Measurements from ENCODE around the gene SUCLA2. TPM values are rescaled to one million over a fixed set of nuclear protein-coding genes. Genes with fewer than 3 reads are reported as not detected.

SUCLA2 gene
- total and polyA plus RNA-seq, 2 donors (not counting 3 experiments of a cell fraction or from before 2014, with no cell fraction given) = 13.6 to 37.0 TPM

DNA sequence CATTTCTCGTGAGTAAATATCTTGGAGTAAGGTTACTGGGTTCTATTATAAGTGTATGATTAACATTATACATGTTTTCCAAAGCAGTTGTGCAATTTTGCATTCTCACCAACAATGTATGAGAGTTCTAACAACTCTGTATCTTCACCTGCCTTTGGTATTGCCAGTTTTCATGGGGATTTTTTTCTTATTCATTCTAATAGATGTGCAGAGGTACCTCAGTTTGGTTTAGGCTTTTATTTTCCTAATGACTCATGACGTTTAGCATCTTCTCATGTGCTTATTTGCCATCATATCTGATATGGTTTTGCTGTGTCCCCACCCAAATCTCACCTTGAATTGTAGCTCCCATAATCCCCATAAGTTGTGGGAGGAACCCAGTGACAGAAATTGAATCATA lies 28.8 kb upstream of the SUCLA2 start:
- H3K9me1 ChIP-seq (replicated peaks; ENCODE audit: control insufficient read depth, extremely low read depth, insufficient read depth, low read length) = no peaks in the 10 kb centered on the region
- dilution Hi-C loops (cut with MboI; ENCODE audit: extremely low pct_ligation_motif_present, low sequenced_read_pairs) = no loop called here
- no peaks in the 10 kb centered on the region for H3K27me3 ChIP-seq (ENCODE audit: control insufficient read depth in 2 of 2, insufficient read depth in 2 of 2, low read length in 2 of 2)
- DNase-seq (ENCODE audit: low read depth, low spot score) (no peak), FAIRE-seq (no peak)
- no peak overlapping the region for H3K4me2 ChIP-seq (ENCODE audit: insufficient read depth, low read length)
- ChIA-PET CTCF (no interaction called here), POLR2A (no interaction called here)
- intact Hi-C loops (cut with micrococcal nuclease) = no loop called here
- H3K9ac ChIP-seq (replicated peaks; ENCODE audit: extremely low read depth, insufficient read depth, low read length) = no peak overlapping the region
- no peak overlapping the region for H2AFZ ChIP-seq (ENCODE audit: low read depth, low read length)
- no peaks in the 10 kb centered on the region for H3K79me2 ChIP-seq (ENCODE audit: control insufficient read depth, insufficient read depth, low read length)
- H3K27ac ChIP-seq (ENCODE audit: insufficient read depth, low read depth, low read length) = no peak overlapping the region
- no TSS peak for BruUV-seq (replicated peaks)
- H3K4me1 ChIP-seq (ENCODE audit: control insufficient read depth, extremely low read depth, insufficient read depth, low read length) = no peaks in the 10 kb centered on the region
- no peak overlapping the region for H3K4me3 ChIP-seq (replicated peaks in 1 of 3; ENCODE audit: insufficient read depth in 1 of 3, low read depth in 1 of 3, low read length in 3 of 3)
- H3K9me3 ChIP-seq (replicated peaks; ENCODE audit: control insufficient read depth, insufficient read depth, low read length) = peaks cover 3% of the 10 kb centered on the region
- H4K20me1 ChIP-seq (replicated peaks; ENCODE audit: control insufficient read depth, extremely low read depth, insufficient read depth, low read length) = no peaks in the 10 kb centered on the region
- no peak for TF ChIP-seq EZH2 (IDR thresholded peaks at IDR 0.05; ENCODE audit: borderline replicate concordance, low read depth, low read length, severe bottlenecking)
- no peak for TF ChIP-seq MAX (IDR thresholded peaks at IDR 0.05; ENCODE audit: insufficient read depth, insufficient read length)
- TF ChIP-seq GATA2 (IDR thresholded peaks at IDR 0.05; ENCODE audit: insufficient read depth, insufficient read length, low read depth, low read length) = no peak
- no peak for TF ChIP-seq CTCF (IDR thresholded peaks at IDR 0.05; ENCODE audit: extremely low read depth in 1 of 2, insufficient read depth in 1 of 2, low read depth in 1 of 2, low read length in 2 of 2)
- H3K36me3 ChIP-seq (ENCODE audit: control insufficient read depth in 2 of 2, extremely low read depth in 1 of 2, insufficient read depth in 2 of 2, low read length in 2 of 2) = no peaks in the 10 kb centered on the region

DNA sequence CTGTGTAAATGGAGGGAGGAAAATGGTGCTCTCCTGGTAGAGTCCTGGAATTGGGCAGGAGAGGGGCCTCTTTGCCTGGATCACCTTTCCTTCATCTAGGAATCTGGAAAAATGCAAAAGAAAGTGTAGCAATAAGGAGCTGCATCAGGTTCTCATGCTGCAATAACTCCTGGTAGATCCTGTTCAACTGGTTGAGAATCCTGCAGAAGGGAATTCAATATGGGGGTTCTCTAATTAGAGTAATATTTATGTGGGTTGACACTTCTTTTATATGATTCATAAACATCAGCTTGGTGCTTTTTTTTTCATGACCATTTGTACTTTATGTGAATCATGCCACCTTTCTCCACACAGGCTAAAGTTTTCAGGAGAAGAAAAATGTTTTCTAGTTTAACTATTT lies 27.0 kb upstream of the SUCLA2 start:
- H3K9me1 ChIP-seq (replicated peaks; ENCODE audit: control insufficient read depth, extremely low read depth, insufficient read depth, low read length) = no peaks in the 10 kb centered on the region
- H3K36me3 ChIP-seq (ENCODE audit: control insufficient read depth in 2 of 2, extremely low read depth in 1 of 2, insufficient read depth in 2 of 2, low read length in 2 of 2) = no peaks in the 10 kb centered on the region
- no peak for DNase-seq (ENCODE audit: low read depth, low spot score)
- no peak overlapping the region for H3K9ac ChIP-seq (replicated peaks; ENCODE audit: extremely low read depth, insufficient read depth, low read length)
- POLR2A ChIA-PET = no interaction called here
- intact Hi-C loops (cut with micrococcal nuclease) = no loop called here
- no peak for TF ChIP-seq FOS (IDR thresholded peaks at IDR 0.05; ENCODE audit: borderline replicate concordance, insufficient read depth, low read length)
- no peak for TF ChIP-seq POLR2A (IDR thresholded peaks at IDR 0.05; ENCODE audit: low read depth, low read length)
- TF ChIP-seq MYC (IDR thresholded peaks at IDR 0.05; ENCODE audit: low read depth, low read length) = no peak
- no peak for TF ChIP-seq POLR2AphosphoS5 (IDR thresholded peaks at IDR 0.05; ENCODE audit: insufficient read depth, low read depth, low read length)
- TF ChIP-seq CTCF (IDR thresholded peaks at IDR 0.05; ENCODE audit: extremely low read depth in 1 of 2, insufficient read depth in 1 of 2, low read depth in 1 of 2, low read length in 2 of 2) = no peak
- TF ChIP-seq JUN (IDR thresholded peaks at IDR 0.05; ENCODE audit: borderline replicate concordance, insufficient read depth, insufficient read length, low read depth) = no peak
- TF ChIP-seq MAX (IDR thresholded peaks at IDR 0.05; ENCODE audit: insufficient read depth, insufficient read length) = no peak
- no peak for TF ChIP-seq GATA2 (IDR thresholded peaks at IDR 0.05; ENCODE audit: insufficient read depth, insufficient read length, low read depth, low read length)
- TF ChIP-seq EZH2 (IDR thresholded peaks at IDR 0.05; ENCODE audit: borderline replicate concordance, low read depth, low read length, severe bottlenecking) = no peak
- no TSS peak for BruUV-seq (replicated peaks)
- CTCF ChIA-PET = interaction anchor here (1.0 kb wide), 1 partner anchor 10 kb away, joined by 3 read pairs; the partner anchor contains the start of gene NUDT15
- H3K27ac ChIP-seq (ENCODE audit: insufficient read depth, low read depth, low read length) = no peak overlapping the region
- no peak overlapping the region for H3K4me2 ChIP-seq (ENCODE audit: insufficient read depth, low read length)
- dilution Hi-C loops (cut with MboI; ENCODE audit: extremely low pct_ligation_motif_present, low sequenced_read_pairs) = no loop called here
- H3K9me3 ChIP-seq (replicated peaks; ENCODE audit: control insufficient read depth, insufficient read depth, low read length) = peaks cover 3% of the 10 kb centered on the region
- no peak overlapping the region for H2AFZ ChIP-seq (ENCODE audit: low read depth, low read length)
- no peaks in the 10 kb centered on the region for H4K20me1 ChIP-seq (replicated peaks; ENCODE audit: control insufficient read depth, extremely low read depth, insufficient read depth, low read length)
- no peak overlapping the region for H3K4me3 ChIP-seq (replicated peaks in 1 of 3; ENCODE audit: insufficient read depth in 1 of 3, low read depth in 1 of 3, low read length in 3 of 3)
- no peak for FAIRE-seq
- H3K27me3 ChIP-seq (ENCODE audit: control insufficient read depth in 2 of 2, insufficient read depth in 2 of 2, low read length in 2 of 2) = no peaks in the 10 kb centered on the region
- H3K4me1 ChIP-seq (ENCODE audit: control insufficient read depth, extremely low read depth, insufficient read depth, low read length) = no peaks in the 10 kb centered on the region
- no peaks in the 10 kb centered on the region for H3K79me2 ChIP-seq (ENCODE audit: control insufficient read depth, insufficient read depth, low read length)

Measured in endothelial cell of umbilical vein (primary cell).